ENCODE results near the gene WASF1.
"Not testable (repeated sequence)": the region's sequence is repeated elsewhere in the genome, so short reads cannot be mapped to it uniquely, and the experiment has no call there.

WASF1 gene

GRCh38 chr6:110090876-110091275, 88.6 kb downstream of the WASF1 start:
- Mint-ChIP-seq H3K36me3 (no peaks in the 10 kb centered on the region), H3K27me3 (no peaks in the 10 kb centered on the region), H3K27ac (no peak overlapping the region), H3K4me1 (peaks cover 0 to 5% of the 10 kb centered on the region in 2 donors), H3K9me3 (peaks cover 0 to 2% of the 10 kb centered on the region in 2 donors), H3K4me3 (no peak overlapping the region)
- DNase-seq (no peak), ATAC-seq (replicated peaks) (no peak)

- ATAC-seq (replicated peaks) (no peak), DNase-seq (no peak)
- no peak overlapping the region for H3K4me3 Mint-ChIP-seq
- H3K27me3 Mint-ChIP-seq, result no peaks in the 10 kb centered on the region
- H3K4me1 Mint-ChIP-seq, result peaks cover 0 to 5% of the 10 kb centered on the region in 2 donors
- peaks cover 0 to 2% of the 10 kb centered on the region in 2 donors for H3K9me3 Mint-ChIP-seq
- H3K27ac Mint-ChIP-seq, result no peak overlapping the region
- H3K36me3 Mint-ChIP-seq, result no peaks in the 10 kb centered on the region
These were observed 90.1 kb downstream of the WASF1 start for GRCh38 chr6:110089323-110089722.

DNA sequence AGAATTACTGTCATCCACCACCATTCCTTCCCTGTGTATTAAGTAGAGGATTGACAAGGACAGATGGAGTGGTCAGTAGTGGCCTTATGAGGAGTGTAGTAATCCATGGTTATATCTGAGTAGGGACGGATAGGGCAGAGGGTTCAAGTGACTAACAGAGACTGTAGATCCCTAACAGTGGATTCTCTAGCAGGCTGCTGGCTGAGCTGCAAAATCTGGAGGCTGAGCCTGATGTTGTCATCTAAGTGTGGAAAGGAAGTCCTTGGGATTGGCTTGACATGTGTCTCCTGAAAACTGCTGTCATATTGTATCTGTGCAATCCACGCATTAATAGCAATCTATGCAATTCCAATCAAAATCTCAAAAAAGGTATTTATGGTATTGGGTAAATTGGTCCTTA, 94.2 kb downstream of the WASF1 start:
- peaks cover 0 to 2% of the 10 kb centered on the region in 2 donors for H3K9me3 Mint-ChIP-seq
- H3K4me3 Mint-ChIP-seq, result no peak overlapping the region
- DNase-seq (no peak), ATAC-seq (replicated peaks) (no peak)
- no peaks in the 10 kb centered on the region for H3K36me3 Mint-ChIP-seq
- H3K27ac Mint-ChIP-seq, result no peak overlapping the region
- peaks cover 6 to 11% of the 10 kb centered on the region in 2 donors for H3K4me1 Mint-ChIP-seq
- no peaks in the 10 kb centered on the region for H3K27me3 Mint-ChIP-seq

DNA sequence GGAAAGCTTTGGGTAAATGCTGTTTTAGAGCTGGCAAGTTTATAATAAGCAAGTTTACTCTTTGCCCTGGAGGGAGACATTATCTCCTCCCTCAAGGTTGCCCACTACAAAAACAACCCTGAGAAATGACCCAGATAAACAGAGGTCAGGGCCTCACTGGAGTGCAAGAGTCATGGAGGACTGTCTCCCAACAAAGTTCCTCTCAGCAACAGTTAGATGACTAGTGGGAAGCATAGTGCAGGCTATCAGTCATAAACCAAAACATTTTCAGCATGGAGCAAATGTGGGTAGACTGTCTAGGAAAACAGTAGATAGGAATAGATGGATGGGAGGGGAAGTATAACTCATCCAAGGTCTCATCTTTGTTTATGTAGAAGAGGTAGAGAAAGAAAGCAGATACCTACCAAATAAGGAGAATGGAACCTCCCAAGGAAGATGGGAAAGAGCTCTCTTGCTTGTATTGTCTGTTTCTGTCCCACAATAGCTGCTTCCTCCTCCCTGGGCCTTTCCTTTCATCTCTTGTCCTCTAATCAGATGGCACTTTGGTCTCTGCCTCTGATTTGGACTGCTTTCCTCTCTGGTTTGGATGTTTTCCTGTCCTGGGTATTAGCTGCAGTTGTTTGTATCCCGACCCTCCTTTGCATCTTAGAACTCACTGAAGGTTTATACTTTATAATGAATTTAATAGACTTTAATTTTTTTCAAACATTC, 95.4 kb downstream of the WASF1 start:
- no peak for DNase-seq
- Mint-ChIP-seq H3K27ac (no peak overlapping the region), H3K36me3 (no peaks in the 10 kb centered on the region), H3K4me3 (no peak overlapping the region), H3K9me3 (no peaks in the 10 kb centered on the region), H3K4me1 (peaks cover 8 to 17% of the 10 kb centered on the region in 2 donors), H3K27me3 (no peaks in the 10 kb centered on the region)
- no peak for ATAC-seq (replicated peaks)

- H3K36me3 Mint-ChIP-seq, result no peaks in the 10 kb centered on the region
- H3K4me1 Mint-ChIP-seq, result peaks cover 2 to 7% of the 10 kb centered on the region in 2 donors
- no peak overlapping the region for H3K27ac Mint-ChIP-seq
- no peak for DNase-seq
- no peak overlapping the region for H3K4me3 Mint-ChIP-seq
- no peak for ATAC-seq (replicated peaks)
- H3K9me3 Mint-ChIP-seq, result no peaks in the 10 kb centered on the region
- no peaks in the 10 kb centered on the region for H3K27me3 Mint-ChIP-seq
These were observed 104.1 kb downstream of the WASF1 start for GRCh38 chr6:110075406-110075805.

- not testable (repeated sequence) for H3K4me3 Mint-ChIP-seq; DNase-seq; H3K27me3 Mint-ChIP-seq; H3K36me3 Mint-ChIP-seq; H3K9me3 Mint-ChIP-seq; ATAC-seq (replicated peaks); H3K27ac Mint-ChIP-seq; H3K4me1 Mint-ChIP-seq
These were observed 106.0 kb downstream of the WASF1 start for GRCh38 chr6:110073474-110073873.

DNA sequence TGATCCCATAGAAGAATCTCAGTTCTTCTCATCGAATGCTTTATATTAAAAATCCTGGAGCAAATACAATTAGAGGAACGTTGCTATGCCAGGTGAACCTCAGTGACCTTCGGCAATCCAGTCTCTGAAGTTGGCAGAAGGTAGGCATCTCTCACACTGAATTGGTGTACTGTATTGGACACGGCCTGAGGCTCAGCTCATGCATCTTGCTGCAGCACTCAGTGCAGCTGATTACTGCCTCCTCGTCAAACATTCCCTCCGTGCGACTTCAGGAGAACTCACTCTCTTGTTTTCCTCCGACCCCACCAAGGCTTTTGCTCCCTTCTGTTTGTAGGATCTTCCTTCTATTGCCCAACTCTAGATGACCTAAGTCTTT, 110.9 kb downstream of the WASF1 start:
- H3K9me3 Mint-ChIP-seq, result no peaks in the 10 kb centered on the region
- H3K27ac Mint-ChIP-seq, result no peak overlapping the region
- no peak overlapping the region for H3K4me3 Mint-ChIP-seq
- peaks cover 0 to 6% of the 10 kb centered on the region in 2 donors for H3K27me3 Mint-ChIP-seq
- peaks cover 17 to 29% of the 10 kb centered on the region in 2 donors for H3K4me1 Mint-ChIP-seq
- H3K36me3 Mint-ChIP-seq, result no peaks in the 10 kb centered on the region
- ATAC-seq (replicated peaks) (no peak), DNase-seq (no peak)

DNA sequence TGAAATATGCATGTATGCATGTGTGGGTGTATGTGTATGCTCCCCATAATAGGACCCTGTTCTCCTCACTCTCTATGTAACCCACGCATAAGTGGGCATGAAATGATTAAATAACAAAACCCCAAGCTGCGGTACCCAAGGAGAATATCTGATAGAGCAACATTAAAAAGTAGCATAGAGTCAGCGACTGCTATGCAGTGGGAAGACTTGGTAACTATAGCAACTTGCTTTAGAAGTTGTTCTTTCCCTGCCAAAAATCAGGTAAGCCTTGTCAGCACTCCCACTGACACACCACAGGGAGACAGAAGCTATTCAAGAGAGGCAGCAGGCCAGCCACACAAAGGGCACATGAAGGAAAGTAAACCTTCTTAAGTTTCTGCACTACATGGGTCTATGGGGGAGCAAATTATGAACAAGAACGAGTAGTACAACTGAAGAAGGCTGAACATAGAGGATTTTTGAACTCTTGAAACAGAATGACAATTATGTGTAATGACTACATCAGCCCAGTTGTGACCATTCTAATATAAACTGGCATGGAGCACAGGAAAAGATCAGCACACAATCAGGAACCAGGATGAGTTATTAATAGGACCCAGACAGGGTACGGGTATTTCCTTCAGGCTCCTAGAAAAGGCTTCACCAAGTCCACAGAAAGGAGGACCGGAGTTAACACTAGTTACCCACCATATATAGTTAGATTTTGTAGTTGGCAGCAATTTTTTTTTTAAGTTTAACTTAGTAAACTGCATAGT, 111.5 kb downstream of the WASF1 start:
- Mint-ChIP-seq H3K4me3 (no peak overlapping the region), H3K9me3 (no peaks in the 10 kb centered on the region), H3K27me3 (peaks cover 0 to 6% of the 10 kb centered on the region in 2 donors), H3K36me3 (no peaks in the 10 kb centered on the region), H3K4me1 (peaks cover 17 to 31% of the 10 kb centered on the region in 2 donors), H3K27ac (no peak overlapping the region)
- DNase-seq, result no peak
- no peak for ATAC-seq (replicated peaks)

- H3K9me3 Mint-ChIP-seq, result no peaks in the 10 kb centered on the region
- peaks cover 17 to 31% of the 10 kb centered on the region in 2 donors for H3K4me1 Mint-ChIP-seq
- no peak overlapping the region for H3K27ac Mint-ChIP-seq
- H3K27me3 Mint-ChIP-seq, result peaks cover 8 to 12% of the 10 kb centered on the region in 2 donors
- no peaks in the 10 kb centered on the region for H3K36me3 Mint-ChIP-seq
- DNase-seq, result no peak
- ATAC-seq (replicated peaks), result peak; percentile 61 to 84
- no peak overlapping the region for H3K4me3 Mint-ChIP-seq
These were observed 114.5 kb downstream of the WASF1 start for GRCh38 chr6:110064744-110065524.

DNA sequence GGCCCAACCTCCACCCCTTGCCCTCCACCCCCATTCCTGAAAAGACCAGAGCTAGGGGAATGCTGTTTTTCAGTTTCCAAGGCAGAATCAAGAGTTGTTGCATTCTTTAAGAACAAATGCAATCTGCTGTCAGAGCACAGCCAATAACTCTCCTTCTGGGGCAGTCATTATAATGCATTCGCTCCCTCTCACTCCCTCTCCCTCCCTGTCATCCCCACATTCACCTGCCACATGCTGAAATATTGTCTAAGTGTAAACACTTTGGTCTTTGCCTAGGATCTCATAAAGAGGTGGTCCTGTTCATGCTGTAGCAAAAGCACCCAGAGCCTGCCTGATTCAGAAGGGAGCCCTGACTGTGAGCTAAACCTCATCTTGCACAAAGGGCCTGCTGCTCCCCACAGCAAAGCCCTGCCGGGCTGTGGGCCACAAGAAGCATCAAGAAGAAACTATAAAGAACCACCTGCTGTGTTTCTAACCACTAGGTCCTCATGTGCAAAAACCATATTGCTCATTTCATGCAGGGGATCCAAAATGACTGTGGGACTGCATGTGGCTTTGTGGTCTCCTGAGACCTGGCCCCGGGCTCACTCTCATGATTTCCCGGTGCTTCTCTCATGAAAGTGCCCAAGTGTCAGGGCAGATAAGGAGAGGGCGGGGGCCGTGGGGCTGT, 115.7 kb downstream of the WASF1 start:
- DNase-seq, result no peak
- peak; percentile 60 to 67 for ATAC-seq (replicated peaks)
- H3K36me3 Mint-ChIP-seq, result no peaks in the 10 kb centered on the region
- peaks cover 5 to 8% of the 10 kb centered on the region in 2 donors for H3K27me3 Mint-ChIP-seq
- no peak overlapping the region for H3K4me3 Mint-ChIP-seq
- no peak overlapping the region for H3K27ac Mint-ChIP-seq
- H3K9me3 Mint-ChIP-seq, result no peaks in the 10 kb centered on the region
- H3K4me1 Mint-ChIP-seq, result peaks cover 17 to 31% of the 10 kb centered on the region in 2 donors

- Mint-ChIP-seq H3K9me3 (no peaks in the 10 kb centered on the region), H3K4me1 (peaks cover 0 to 12% of the 10 kb centered on the region in 2 donors), H3K27me3 (no peaks in the 10 kb centered on the region), H3K4me3 (no peak overlapping the region), H3K36me3 (no peaks in the 10 kb centered on the region), H3K27ac (no peak overlapping the region)
- ATAC-seq (replicated peaks) (no peak), DNase-seq (no peak)
These were observed 124.1 kb downstream of the WASF1 start for GRCh38 chr6:110055387-110055735.

- no peaks in the 10 kb centered on the region for H3K9me3 Mint-ChIP-seq
- DNase-seq (no peak), ATAC-seq (replicated peaks) (no peak)
- no peaks in the 10 kb centered on the region for H3K27me3 Mint-ChIP-seq
- H3K4me1 Mint-ChIP-seq, result peaks cover 0 to 12% of the 10 kb centered on the region in 2 donors
- no peak overlapping the region for H3K4me3 Mint-ChIP-seq
- H3K36me3 Mint-ChIP-seq, result no peaks in the 10 kb centered on the region
- no peak overlapping the region for H3K27ac Mint-ChIP-seq
These were observed 124.6 kb downstream of the WASF1 start for GRCh38 chr6:110054664-110055386.

GRCh38 chr6:110053395-110054240, 125.9 kb downstream of the WASF1 start:
- no peaks in the 10 kb centered on the region for H3K9me3 Mint-ChIP-seq
- H3K27ac Mint-ChIP-seq, result no peak overlapping the region
- no peaks in the 10 kb centered on the region for H3K27me3 Mint-ChIP-seq
- ATAC-seq (replicated peaks) (peak; percentile 41 to 48), DNase-seq (no peak)
- H3K4me3 Mint-ChIP-seq, result no peak overlapping the region
- peaks cover 0 to 12% of the 10 kb centered on the region in 2 donors for H3K4me1 Mint-ChIP-seq
- no peaks in the 10 kb centered on the region for H3K36me3 Mint-ChIP-seq

Data from stimulated activated naive B cell treated with anti-CD40 and anti-IgM and Interleukin-4, amounts not matched to agents 10 μg/mL and 1 μg/mL and 100 μg/mL, for 72 hours (primary cell).